ENCODE results near the gene SEPTIN14.
A peak's percentile ranks its signal among the peaks of the same experiment; 100 is the strongest.
"Not testable (repeated sequence)": the region's sequence is repeated elsewhere in the genome, so short reads cannot be mapped to it uniquely, and the experiment has no call there.

The SEPTIN14 gene

GRCh38 chr7:55862652-55863051 lies at the start of gene SEPTIN14:
Gene SEPTIN14 (minus strand): TSS chr7:55862752. CDS start chr7:55861996, 756 bp downstream.
- H3K4me3 ChIP-seq (ENCODE audit: low read length); DNase-seq (ENCODE audit: low read depth): not testable (repeated sequence)

- DNase-seq (ENCODE audit: low read depth), result no peak
- H3K4me3 ChIP-seq (ENCODE audit: low read length), result no peak overlapping the region
- TF ChIP-seq CTCF (conservative IDR thresholded peaks at IDR 0.05; ENCODE audit: low read depth, low read length), result no peak
Observed at GRCh38 chr7:55903985-55904759, 41.6 kb upstream of the SEPTIN14 start.

- not testable (repeated sequence) for H3K4me3 ChIP-seq (ENCODE audit: low read length); DNase-seq (ENCODE audit: low read depth)
Observed at GRCh38 chr7:55901059-55901458, 38.5 kb upstream of the SEPTIN14 start.

GRCh38 chr7:55898287-55898686 lies 35.7 kb upstream of the SEPTIN14 start:
- no peak for DNase-seq (ENCODE audit: low read depth)
- H3K4me3 ChIP-seq (ENCODE audit: low read length), result no peak overlapping the region
- no peak for TF ChIP-seq CTCF (conservative IDR thresholded peaks at IDR 0.05; ENCODE audit: low read depth, low read length)

GRCh38 chr7:55895021-55895420 lies 32.5 kb upstream of the SEPTIN14 start:
- no peak overlapping the region for H3K4me3 ChIP-seq (ENCODE audit: low read length)
- no peak for DNase-seq (ENCODE audit: low read depth)
- TF ChIP-seq CTCF (conservative IDR thresholded peaks at IDR 0.05; ENCODE audit: low read depth, low read length), result no peak

- DNase-seq (ENCODE audit: low read depth), result no peak
- no peak overlapping the region for H3K4me3 ChIP-seq (ENCODE audit: low read length)
- TF ChIP-seq CTCF (conservative IDR thresholded peaks at IDR 0.05; ENCODE audit: low read depth, low read length), result no peak
Observed at GRCh38 chr7:55893940-55894339, 31.4 kb upstream of the SEPTIN14 start.

GRCh38 chr7:55888378-55888777 lies 25.8 kb upstream of the SEPTIN14 start:
- DNase-seq (ENCODE audit: low read depth), result not testable (repeated sequence)
- peak overlapping the region; percentile 62 for H3K4me3 ChIP-seq (ENCODE audit: low read length)

GRCh38 chr7:55887821-55888247 lies 25.3 kb upstream of the SEPTIN14 start:
- peak overlapping the region; percentile 62 for H3K4me3 ChIP-seq (ENCODE audit: low read length)
- TF ChIP-seq CTCF (conservative IDR thresholded peaks at IDR 0.05; ENCODE audit: low read depth, low read length), result no peak
- DNase-seq (ENCODE audit: low read depth), result no peak

- no peak overlapping the region for H3K4me3 ChIP-seq (ENCODE audit: low read length)
- TF ChIP-seq CTCF (conservative IDR thresholded peaks at IDR 0.05; ENCODE audit: low read depth, low read length), result no peak
- DNase-seq (ENCODE audit: low read depth), result no peak
Observed at GRCh38 chr7:55884321-55884720, 21.8 kb upstream of the SEPTIN14 start.

All from retinal pigment epithelial cell (primary cell).